Stimulated activated CD8-positive, alpha-beta memory T cell treated with anti-CD3 and anti-CD28 coated beads, Interleukin-15, amount 100 ng/mL, for 4 hours (primary cell): ENCODE data around the gene MLH3.

Source experiments
- DNase-seq, 2 donors: peaks; one replicate each; pipeline ENCODE4 v3.0.0-alpha.2; 2020; ENCODE audit warnings: low read depth in 2 of 2

Gene MLH3

GRCh38 chr14:74965486-74966153 lies 85.6 kb downstream of the MLH3 start:
- no peak for DNase-seq

- no peak for DNase-seq
Observed at GRCh38 chr14:74964787-74965485, 86.3 kb downstream of the MLH3 start.
